ENCODE results near the gene PRSS37.
"Not testable (repeated sequence)": the region's sequence is repeated elsewhere in the genome, so short reads cannot be mapped to it uniquely, and the experiment has no call there.

The PRSS37 gene, protein sequence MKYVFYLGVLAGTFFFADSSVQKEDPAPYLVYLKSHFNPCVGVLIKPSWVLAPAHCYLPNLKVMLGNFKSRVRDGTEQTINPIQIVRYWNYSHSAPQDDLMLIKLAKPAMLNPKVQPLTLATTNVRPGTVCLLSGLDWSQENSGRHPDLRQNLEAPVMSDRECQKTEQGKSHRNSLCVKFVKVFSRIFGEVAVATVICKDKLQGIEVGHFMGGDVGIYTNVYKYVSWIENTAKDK

GRCh38 chr7:141841385-141841784, at the start of gene PRSS37:
TSS of gene PRSS37 (minus strand) at chr7:141841485. CDS start at chr7:141841049, 436 bp downstream.
- no peak for DNase-seq

- DNase-seq: no peak
These were observed 48.0 kb upstream of the PRSS37 start for GRCh38 chr7:141889321-141889720.

DNA sequence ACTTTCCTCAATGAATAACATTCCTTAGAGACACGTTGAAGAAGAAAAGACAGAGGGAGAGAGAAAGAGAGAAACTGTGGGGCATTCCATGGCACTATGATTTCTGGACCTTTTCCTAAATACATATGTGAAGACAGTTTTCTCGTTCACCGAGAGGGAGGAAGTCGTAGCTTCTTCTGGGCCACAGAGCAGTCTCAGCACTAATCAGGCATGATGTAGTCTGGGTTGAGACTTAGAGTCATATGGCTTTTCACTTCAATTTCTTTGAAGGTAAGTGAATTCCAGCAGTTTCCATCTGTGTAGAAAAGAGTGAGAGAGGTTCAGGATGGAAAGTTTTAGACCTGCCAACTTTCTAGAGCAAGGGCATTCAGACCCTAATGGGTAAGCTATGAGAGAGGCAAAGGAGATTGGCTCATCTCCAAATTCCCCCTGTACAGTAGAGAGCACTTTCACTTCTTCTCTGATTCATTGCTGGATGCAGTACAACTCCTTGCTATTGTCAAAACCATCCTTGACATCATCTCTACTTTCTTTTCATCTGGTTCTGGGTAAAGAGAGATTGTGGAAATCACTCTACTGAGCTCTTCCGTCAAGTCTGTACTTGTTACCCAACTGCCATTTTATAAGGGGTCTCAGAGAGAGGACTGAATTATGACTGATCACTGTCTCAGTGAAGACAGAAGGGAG, 43.4 kb upstream of the PRSS37 start:
- no peak for DNase-seq

DNA sequence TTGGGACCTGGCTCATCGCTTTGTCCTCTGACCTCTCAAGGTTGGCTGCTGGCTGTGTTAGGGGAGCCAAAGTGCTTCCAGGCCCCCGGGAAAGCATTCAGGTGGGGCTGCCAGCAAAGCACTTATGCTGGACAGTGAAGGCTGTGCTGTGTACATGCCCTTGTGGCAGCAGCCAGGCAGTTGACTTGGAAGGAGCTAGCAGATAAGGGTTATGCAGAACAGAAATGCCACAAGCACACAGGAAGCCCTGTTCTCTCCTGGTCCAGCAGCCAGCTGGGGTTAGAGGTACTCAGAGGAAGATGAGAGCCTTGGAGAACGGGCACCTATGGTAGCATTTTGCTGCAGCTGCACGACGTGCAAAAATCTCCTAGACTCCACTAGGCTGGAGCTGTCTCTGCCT, 39.7 kb upstream of the PRSS37 start:
- no peak for DNase-seq

DNA sequence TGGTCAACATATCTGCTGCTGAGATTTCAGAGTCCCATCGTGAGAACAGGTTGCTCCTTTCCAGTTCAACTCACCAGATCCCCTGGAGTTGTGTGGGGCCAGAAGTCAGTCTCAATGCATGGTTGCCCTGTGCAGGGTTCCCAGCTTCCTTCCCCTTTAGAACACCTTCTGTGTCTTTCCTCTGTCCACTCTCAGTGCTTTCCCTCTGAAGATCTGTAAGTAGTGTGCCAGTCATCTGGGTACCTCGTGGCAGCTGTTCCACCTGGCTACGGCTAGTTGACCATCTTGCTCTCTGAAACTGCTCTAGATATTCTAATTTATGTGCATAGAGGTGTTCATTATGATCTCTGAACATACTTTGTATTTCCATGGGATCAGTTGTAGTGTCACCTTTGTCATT, 36.1 kb upstream of the PRSS37 start:
- no peak for DNase-seq

GRCh38 chr7:141876371-141876770, 35.1 kb upstream of the PRSS37 start:
- no peak for DNase-seq

GRCh38 chr7:141875453-141875852, 34.2 kb upstream of the PRSS37 start:
- no peak for DNase-seq

- DNase-seq: no peak
These were observed 33.5 kb upstream of the PRSS37 start for GRCh38 chr7:141874787-141875186.

DNA sequence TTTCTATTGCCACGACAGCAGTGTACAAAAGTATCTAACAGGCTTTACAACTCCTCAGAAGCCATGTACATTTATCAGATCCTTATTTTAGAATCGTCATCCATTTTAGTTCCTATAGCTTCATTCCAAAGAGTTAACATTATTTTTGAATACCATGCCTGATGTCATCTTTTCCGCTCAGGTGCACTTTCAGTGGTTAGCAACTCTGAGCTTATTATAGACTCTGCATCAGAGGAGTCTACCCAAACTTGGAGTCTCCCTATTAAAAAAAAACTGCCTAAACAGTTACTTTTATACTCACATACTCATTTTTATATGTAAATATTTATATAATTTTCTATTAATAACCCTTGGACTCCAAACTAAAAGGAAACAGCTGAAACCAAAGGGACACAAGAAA, 31.6 kb upstream of the PRSS37 start:
- DNase-seq: no peak

GRCh38 chr7:141866974-141867373, 25.7 kb upstream of the PRSS37 start:
- DNase-seq: no peak

GRCh38 chr7:141864765-141865447, 23.6 kb upstream of the PRSS37 start:
- no peak for DNase-seq

GRCh38 chr7:141860207-141860606, 18.9 kb upstream of the PRSS37 start:
- no peak for DNase-seq

- no peak for DNase-seq
These were observed 6.7 kb upstream of the PRSS37 start for GRCh38 chr7:141847996-141848395.

GRCh38 chr7:141844256-141844655, 3.0 kb upstream of the PRSS37 start:
- no peak for DNase-seq

GRCh38 chr7:141842904-141843303, 1.6 kb upstream of the PRSS37 start:
- DNase-seq: no peak

DNA sequence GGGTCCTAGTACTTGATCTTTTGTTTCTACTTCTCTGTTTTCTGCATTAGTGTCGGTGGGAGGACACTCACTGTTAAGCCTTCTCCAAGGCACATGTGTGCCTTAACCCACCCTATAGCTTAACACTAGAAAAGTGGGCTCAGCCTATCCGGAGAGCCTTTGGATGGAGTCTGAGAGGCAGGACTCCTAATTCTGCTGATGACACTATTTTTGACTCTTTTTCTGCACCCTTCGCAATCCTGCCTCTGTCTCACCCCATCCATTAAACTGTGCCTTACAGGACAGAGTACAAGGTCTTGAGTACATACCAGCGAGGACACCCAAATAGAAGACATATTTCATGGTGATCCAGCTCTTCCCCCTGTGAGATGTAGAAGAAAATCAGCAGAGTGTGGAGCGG, 577 bp downstream of the PRSS37 start:
- DNase-seq: no peak

DNA sequence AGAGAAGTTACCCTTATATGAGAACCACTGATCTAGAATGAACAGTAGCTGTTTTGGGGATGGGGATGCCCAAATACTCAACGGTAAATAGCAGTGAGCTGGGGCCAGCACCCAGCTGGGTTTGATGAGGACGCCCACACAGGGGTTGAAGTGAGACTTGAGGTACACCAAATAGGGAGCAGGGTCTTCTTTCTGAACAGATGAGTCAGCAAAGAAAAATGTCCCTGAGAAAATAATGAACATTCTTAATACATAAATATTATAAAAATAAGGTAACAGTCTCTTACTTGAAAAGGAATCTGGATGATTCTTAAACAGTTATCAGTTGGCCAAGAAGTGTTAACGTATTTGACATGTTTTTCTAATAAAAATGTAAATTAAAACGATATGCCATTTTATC, 2.0 kb downstream of the PRSS37 start:
- no peak for DNase-seq

- DNase-seq: no peak
These were observed 2.7 kb downstream of the PRSS37 start for GRCh38 chr7:141838581-141838980.

GRCh38 chr7:141837683-141838082, 3.6 kb downstream of the PRSS37 start:
- DNase-seq: no peak

GRCh38 chr7:141822432-141822831, 18.9 kb downstream of the PRSS37 start:
- not testable (repeated sequence) for DNase-seq

GRCh38 chr7:141820067-141820466, 21.2 kb downstream of the PRSS37 start:
- no peak for DNase-seq

DNA sequence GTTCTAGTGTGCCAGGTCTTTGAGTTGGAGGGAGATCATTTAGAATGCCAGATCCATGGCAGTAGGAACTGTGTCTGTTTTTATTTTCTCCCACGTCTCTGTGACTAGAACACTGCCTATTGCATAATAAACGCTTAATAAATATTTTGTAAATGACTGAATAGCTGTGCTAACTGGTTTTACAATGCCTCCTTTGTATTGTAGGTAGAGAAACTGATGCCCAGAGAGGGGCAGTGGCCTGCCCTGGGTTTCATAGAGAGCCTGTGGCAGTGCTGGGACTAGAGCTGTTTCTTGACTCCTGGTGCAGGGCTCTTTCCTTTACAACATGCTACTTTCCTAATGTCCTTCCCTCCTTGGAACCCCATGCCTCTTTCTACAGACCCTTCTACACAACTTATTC, 48.8 kb downstream of the PRSS37 start:
- no peak for DNase-seq

GRCh38 chr7:141789917-141790316, 51.4 kb downstream of the PRSS37 start, which contains the start of gene TAS2R5:
TSS of gene TAS2R5 (plus strand) at chr7:141790217. CDS start at chr7:141790362, 145 bp downstream.
- DNase-seq: no peak

- DNase-seq: no peak
These were observed 53.0 kb downstream of the PRSS37 start for GRCh38 chr7:141788296-141788695.

Data from activated CD4-positive, alpha-beta T cell treated with anti-CD3 and anti-CD28 coated beads, Interleukin-2, amount 50 U/mL, for 4 hours (primary cell).